Measurements from ENCODE around the gene STARD13.

DNA sequence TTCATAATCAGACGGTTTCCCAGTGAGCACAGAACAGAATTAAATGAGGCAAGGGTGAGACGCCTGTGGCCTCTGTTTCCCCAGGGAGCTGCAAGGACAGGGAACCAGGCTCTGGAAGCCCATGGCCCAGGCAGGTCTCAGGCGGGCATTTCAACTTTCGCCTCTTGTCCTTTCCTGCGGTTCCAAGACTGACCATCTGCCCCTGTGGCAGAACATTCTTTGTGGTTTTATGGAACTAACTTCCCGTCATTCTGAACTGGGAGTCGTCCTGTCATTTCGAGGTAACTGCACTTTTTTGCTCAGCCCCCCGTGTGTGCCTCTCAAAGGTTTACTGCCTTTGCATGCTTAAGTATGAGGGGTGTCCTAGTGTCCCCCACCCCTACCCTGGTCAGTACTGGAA lies 198.5 kb downstream of the STARD13 start:
- TF ChIP-seq, protein P1, sequence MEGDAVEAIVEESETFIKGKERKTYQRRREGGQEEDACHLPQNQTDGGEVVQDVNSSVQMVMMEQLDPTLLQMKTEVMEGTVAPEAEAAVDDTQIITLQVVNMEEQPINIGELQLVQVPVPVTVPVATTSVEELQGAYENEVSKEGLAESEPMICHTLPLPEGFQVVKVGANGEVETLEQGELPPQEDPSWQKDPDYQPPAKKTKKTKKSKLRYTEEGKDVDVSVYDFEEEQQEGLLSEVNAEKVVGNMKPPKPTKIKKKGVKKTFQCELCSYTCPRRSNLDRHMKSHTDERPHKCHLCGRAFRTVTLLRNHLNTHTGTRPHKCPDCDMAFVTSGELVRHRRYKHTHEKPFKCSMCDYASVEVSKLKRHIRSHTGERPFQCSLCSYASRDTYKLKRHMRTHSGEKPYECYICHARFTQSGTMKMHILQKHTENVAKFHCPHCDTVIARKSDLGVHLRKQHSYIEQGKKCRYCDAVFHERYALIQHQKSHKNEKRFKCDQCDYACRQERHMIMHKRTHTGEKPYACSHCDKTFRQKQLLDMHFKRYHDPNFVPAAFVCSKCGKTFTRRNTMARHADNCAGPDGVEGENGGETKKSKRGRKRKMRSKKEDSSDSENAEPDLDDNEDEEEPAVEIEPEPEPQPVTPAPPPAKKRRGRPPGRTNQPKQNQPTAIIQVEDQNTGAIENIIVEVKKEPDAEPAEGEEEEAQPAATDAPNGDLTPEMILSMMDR (IDR thresholded peaks at IDR 0.05), result no peak
- TF ChIP-seq POLR2A (IDR thresholded peaks at IDR 0.05), result no peak
